Measurements from ENCODE around the gene CLTCL1. TPM values are rescaled to one million over a fixed set of nuclear protein-coding genes. Genes with fewer than 3 reads are reported as not detected.

Gene CLTCL1
- total and polyA plus RNA-seq, 12 donors = 13.0 to 62.8 (median 21.8) TPM

- intact Hi-C loops (cut with DNase I) = loop anchor here in 1 of 2 donors (10.0 kb wide), 1 partner anchor 488 kb away; no protein-coding TSS in a partner anchor
- DNase-seq = no peak
- Histone ChIP-seq H3K27me3 (peaks cover 31% of the 10 kb centered on the region), H3K36me3 (replicated peaks in 1 of 2) (peaks cover 0 to 12% of the 10 kb centered on the region in 2 donors), H3K9me3 (replicated peaks in 1 of 3) (no peaks in the 10 kb centered on the region), H3K4me1 (replicated peaks in 1 of 2) (peaks cover 7 to 14% of the 10 kb centered on the region in 2 donors), H3K4me3 (no peak overlapping the region), H3K27ac (no peak overlapping the region)
- 67 to 82% (median 73%) methylated on average over 10 to 11 of the region's 11 CpGs for whole genome bisulfite sequencing, 4 donors
- TF ChIP-seq CTCF (IDR thresholded peaks at IDR 0.05) (no peak), POLR2A (IDR thresholded peaks at IDR 0.05) (no peak)
Measured at GRCh38 chr22:19146215-19146968, 145.1 kb downstream of the CLTCL1 start.

- DNase-seq = peak in 1 of 7 donors; percentile 12
- Histone ChIP-seq H3K4me3 (peak overlapping the region in 3 of 4 donors; percentile 47 to 70 (median 62)), H3K27me3 (peaks cover 11% of the 10 kb centered on the region), H3K27ac (peak overlapping the region in 4 of 5 donors; percentile 29 to 81 (median 58)), H3K36me3 (replicated peaks in 1 of 2) (peaks cover 0 to 36% of the 10 kb centered on the region in 2 donors), H3K4me1 (replicated peaks in 1 of 2) (peaks cover 7 to 10% of the 10 kb centered on the region in 2 donors), H3K9me3 (replicated peaks in 1 of 3) (no peaks in the 10 kb centered on the region)
- TF ChIP-seq POLR2A (IDR thresholded peaks at IDR 0.05) (no peak), CTCF (IDR thresholded peaks at IDR 0.05) (no peak)
- 0 to 3% (median 2%) methylated on average over 17 of the region's 17 CpGs for WGBS, 4 donors
- intact Hi-C loops (cut with DNase I) = loop anchor here in 1 of 2 donors (10.0 kb wide), 1 partner anchor 491 kb away; no protein-coding TSS in a partner anchor
Measured at GRCh38 chr22:19143967-19144400, 147.5 kb downstream of the CLTCL1 start.

GRCh38 chr22:19143212-19143611, 148.3 kb downstream of the CLTCL1 start:
- Histone ChIP-seq H3K4me1 (replicated peaks in 1 of 2) (peaks cover 7 to 10% of the 10 kb centered on the region in 2 donors), H3K9me3 (replicated peaks in 1 of 3) (no peaks in the 10 kb centered on the region), H3K27me3 (peaks cover 4% of the 10 kb centered on the region), H3K27ac (no peak overlapping the region), H3K36me3 (replicated peaks in 1 of 2) (peaks cover 0 to 44% of the 10 kb centered on the region in 2 donors), H3K4me3 (peak overlapping the region in 1 of 4 donors; percentile 70)
- DNase-seq = no peak
- 89 to 96% (median 90%) methylated on average over 5 of the region's 5 CpGs for WGBS, 4 donors
- no peak for TF ChIP-seq CTCF (IDR thresholded peaks at IDR 0.05)
- TF ChIP-seq POLR2A (IDR thresholded peaks at IDR 0.05) = no peak
- intact Hi-C loops (cut with DNase I) = loop anchor here in 1 of 2 donors (10.0 kb wide), 1 partner anchor 492 kb away; no protein-coding TSS in a partner anchor

GRCh38 chr22:19142394-19142793, 149.1 kb downstream of the CLTCL1 start:
- H3K36me3 ChIP-seq (replicated peaks in 1 of 2) = peaks cover 0 to 52% of the 10 kb centered on the region in 2 donors
- WGBS, 4 donors = 87 to 99% (median 93%) methylated on average over 9 of the region's 9 CpGs
- DNase-seq = no peak
- TF ChIP-seq POLR2A (IDR thresholded peaks at IDR 0.05) (no peak), CTCF (IDR thresholded peaks at IDR 0.05) (no peak)
- H3K27me3 ChIP-seq = no peaks in the 10 kb centered on the region
- H3K27ac ChIP-seq = no peak overlapping the region
- peaks cover 7 to 10% of the 10 kb centered on the region in 2 donors for H3K4me1 ChIP-seq (replicated peaks in 1 of 2)
- intact Hi-C loops (cut with DNase I) = loop anchor here in 1 of 2 donors (10.0 kb wide), 1 partner anchor 492 kb away; no protein-coding TSS in a partner anchor
- no peak overlapping the region for H3K4me3 ChIP-seq
- H3K9me3 ChIP-seq (replicated peaks in 1 of 3) = no peaks in the 10 kb centered on the region
